Bronchial epithelial cell (primary cell): ENCODE results near the gene PGP. TPM values are rescaled to one million over a fixed set of nuclear protein-coding genes. Genes with fewer than 3 reads are reported as not detected.

Source experiments
- DNase-seq: peaks from one replicate; pipeline ENCODE4 v3.0.0-alpha.2; 2010; ENCODE audit warnings: low read depth
- FAIRE-seq: peaks from 2 replicates; lab custom pipeline; 2011; peaks lifted over from hg19 to GRCh38; lab: Jason Lieb, UNC
- H3K27me3 ChIP-seq: 2 replicates; pipeline ENCODE4 v1.5.1; 2011; ENCODE audit warnings: low read length; ENCODE audit not compliant: control insufficient read depth, insufficient read depth
- H3K36me3 ChIP-seq: 2 replicates; pipeline ENCODE4 v1.5.1; 2011; ENCODE audit warnings: low read length; ENCODE audit not compliant: control insufficient read depth, insufficient read depth
- H3K4me3 ChIP-seq: 2 replicates; pipeline ENCODE4 v1.5.1; 2011; ENCODE audit warnings: mild to moderate bottlenecking, low read depth, low read length, control low read depth
- CTCF ChIP-seq: IDR thresholded peaks from 2 replicates; pipeline ENCODE4 v1.5.1; 2011; ENCODE audit warnings: mild to moderate bottlenecking, moderate library complexity, low read length, control low read depth, inconsistent platforms; ENCODE audit not compliant: insufficient read depth, severe bottlenecking
- total RNA-seq: library from RNA; depleted of rRNA; stranded (reverse); fragments of >200 nt; gene quantifications from 2 replicates; pipeline ENCODE4 v1.2.1, GENCODE V29; 2014

The PGP gene
- total RNA-seq, 1 donor from 2014 or later = 9.5 TPM

- Histone ChIP-seq H3K4me3 (no peak overlapping the region), H3K27me3 (peaks cover 16% of the 10 kb centered on the region), H3K36me3 (peaks cover 26% of the 10 kb centered on the region)
- FAIRE-seq (no peak), DNase-seq (no peak)
- TF ChIP-seq CTCF = no peak
Observed at GRCh38 chr16:2235234-2235651, 20.6 kb upstream of the PGP start.

- H3K36me3 ChIP-seq = peaks cover 26% of the 10 kb centered on the region
- no peak for DNase-seq
- no peak overlapping the region for H3K4me3 ChIP-seq
- no peak for TF ChIP-seq CTCF
- FAIRE-seq = no peak
- H3K27me3 ChIP-seq = peaks cover 16% of the 10 kb centered on the region
Observed at GRCh38 chr16:2234813-2235170, 20.2 kb upstream of the PGP start.

- Histone ChIP-seq H3K4me3 (no peak overlapping the region), H3K27me3 (peaks cover 16% of the 10 kb centered on the region), H3K36me3 (peaks cover 31% of the 10 kb centered on the region)
- DNase-seq (no peak), FAIRE-seq (no peak)
- no peak for TF ChIP-seq CTCF
Observed at GRCh38 chr16:2233872-2234812, 19.5 kb upstream of the PGP start.

GRCh38 chr16:2233046-2233775 lies 18.6 kb upstream of the PGP start:
- no peak for TF ChIP-seq CTCF
- FAIRE-seq (no peak), DNase-seq (no peak)
- H3K4me3 ChIP-seq = no peak overlapping the region
- peaks cover 16% of the 10 kb centered on the region for H3K27me3 ChIP-seq
- peaks cover 35% of the 10 kb centered on the region for H3K36me3 ChIP-seq

GRCh38 chr16:2232094-2232990 lies 17.7 kb upstream of the PGP start:
- no peak for TF ChIP-seq CTCF
- peaks cover 11% of the 10 kb centered on the region for H3K27me3 ChIP-seq
- no peak overlapping the region for H3K4me3 ChIP-seq
- no peak for FAIRE-seq
- H3K36me3 ChIP-seq = peaks cover 38% of the 10 kb centered on the region
- DNase-seq = no peak
